Peyer's patch (tissue), 4 donors: ENCODE results near the gene TRIP6. TPM values are rescaled to one million over a fixed set of nuclear protein-coding genes. Genes with fewer than 3 reads are reported as not detected.

Experiments used
- DNase-seq, 3 donors: peaks; one replicate each; pipeline ENCODE4 v3.0.0-alpha.2; 2017 to 2019
- H3K27ac ChIP-seq, 4 donors: fragments of 200-600 bp; sonication (generic); one replicate each; pipeline ENCODE4 v1.5.1; 2016 to 2019
- H3K27me3 ChIP-seq, 2 donors: fragments of 200-600 bp; sonication (generic); one replicate each; pipeline ENCODE4 v1.5.1; 2019
- H3K36me3 ChIP-seq, 3 donors: fragments of 200-600 bp; sonication (generic); one replicate each; pipeline ENCODE4 v1.5.1; 2016 to 2019
- H3K4me1 ChIP-seq, 4 donors: fragments of 200-600 bp; sonication (generic); one replicate each; pipeline ENCODE4 v1.5.1; 2016 to 2019
- H3K4me3 ChIP-seq, 4 donors: fragments of 200-600 bp; sonication (generic); 1 replicate in 3 of 4; 2 replicates in 1 of 4; pipeline ENCODE4 v1.5.1; 2016 to 2019; ENCODE audit warnings: mild to moderate bottlenecking in 1 of 4
- H3K9me3 ChIP-seq, 4 donors: fragments of 200-600 bp; sonication (generic); one replicate each; pipeline ENCODE4 v1.5.1; 2016 to 2019; ENCODE audit warnings: mild to moderate bottlenecking in 1 of 4
- POLR2A ChIP-seq, 2 donors: fragments of 450-650 bp; IDR thresholded peaks; one replicate each; pipeline ENCODE4 v1.5.1; 2017; ENCODE audit warnings: antibody characterized with exemption in 2 of 2, mild to moderate bottlenecking in 2 of 2, moderate library complexity in 2 of 2
- total RNA-seq, 4 donors: library from RNA; depleted of rRNA; stranded (reverse); fragments of >200 nt; gene quantifications; one replicate each; pipeline ENCODE4 v1.1.0, GENCODE V29; 2016
- TF ChIP-seq, protein P1 (sequence below), 6 experiments: fragments of 450-650 bp in 4 of 6; fragments of 200-600 bp in 2 of 6; sonication (generic) in 1 of 6; IDR thresholded peaks; one replicate each; pipeline ENCODE4 v1.5.1; 2017 to 2019; ENCODE audit warnings: antibody characterized with exemption in 6 of 6, mild to moderate bottlenecking in 3 of 6, moderate library complexity in 1 of 6

TRIP6 gene
- total RNA-seq, 4 donors from 2014 or later: 8.8 to 22.3 (median 15.4) TPM

DNA sequence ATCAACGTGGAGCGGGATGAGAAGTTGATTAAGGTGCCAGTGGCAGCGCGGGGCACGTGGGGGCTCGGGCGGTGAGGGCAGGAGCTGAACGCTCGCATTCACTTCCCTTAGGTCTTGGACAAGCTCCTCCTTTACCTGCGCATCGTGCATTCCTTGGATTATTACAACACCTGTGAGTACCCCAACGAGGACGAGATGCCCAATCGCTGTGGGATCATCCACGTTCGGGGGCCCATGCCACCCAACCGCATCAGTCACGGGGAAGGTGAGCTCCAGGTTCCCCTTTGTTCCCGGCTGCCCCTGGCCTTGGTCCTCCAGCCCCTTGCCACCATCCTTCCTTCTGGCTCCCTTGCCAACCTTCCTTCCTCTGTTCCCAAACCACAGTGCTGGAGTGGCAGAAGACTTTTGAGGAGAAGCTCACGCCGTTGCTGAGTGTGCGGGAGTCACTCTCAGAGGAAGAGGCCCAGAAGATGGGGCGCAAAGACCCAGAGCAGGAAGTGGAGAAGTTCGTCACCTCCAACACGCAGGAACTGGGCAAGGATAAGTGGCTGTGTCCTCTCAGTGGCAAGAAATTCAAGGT lies 19.8 kb downstream of the TRIP6 start:
- H3K9me3 ChIP-seq: no peaks in the 10 kb centered on the region
- no peaks in the 10 kb centered on the region for H3K27me3 ChIP-seq
- peak overlapping the region; percentile 58 to 85 (median 70) for H3K27ac ChIP-seq
- H3K36me3 ChIP-seq: peaks cover 0 to 66% (median 0%) of the 10 kb centered on the region in 3 donors
- TF ChIP-seq, protein P1, sequence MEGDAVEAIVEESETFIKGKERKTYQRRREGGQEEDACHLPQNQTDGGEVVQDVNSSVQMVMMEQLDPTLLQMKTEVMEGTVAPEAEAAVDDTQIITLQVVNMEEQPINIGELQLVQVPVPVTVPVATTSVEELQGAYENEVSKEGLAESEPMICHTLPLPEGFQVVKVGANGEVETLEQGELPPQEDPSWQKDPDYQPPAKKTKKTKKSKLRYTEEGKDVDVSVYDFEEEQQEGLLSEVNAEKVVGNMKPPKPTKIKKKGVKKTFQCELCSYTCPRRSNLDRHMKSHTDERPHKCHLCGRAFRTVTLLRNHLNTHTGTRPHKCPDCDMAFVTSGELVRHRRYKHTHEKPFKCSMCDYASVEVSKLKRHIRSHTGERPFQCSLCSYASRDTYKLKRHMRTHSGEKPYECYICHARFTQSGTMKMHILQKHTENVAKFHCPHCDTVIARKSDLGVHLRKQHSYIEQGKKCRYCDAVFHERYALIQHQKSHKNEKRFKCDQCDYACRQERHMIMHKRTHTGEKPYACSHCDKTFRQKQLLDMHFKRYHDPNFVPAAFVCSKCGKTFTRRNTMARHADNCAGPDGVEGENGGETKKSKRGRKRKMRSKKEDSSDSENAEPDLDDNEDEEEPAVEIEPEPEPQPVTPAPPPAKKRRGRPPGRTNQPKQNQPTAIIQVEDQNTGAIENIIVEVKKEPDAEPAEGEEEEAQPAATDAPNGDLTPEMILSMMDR (IDR thresholded peaks at IDR 0.05): no peak
- no peak for TF ChIP-seq POLR2A (IDR thresholded peaks at IDR 0.05)
- peaks cover 7 to 37% (median 32%) of the 10 kb centered on the region in 4 donors for H3K4me1 ChIP-seq
- no peak overlapping the region for H3K4me3 ChIP-seq
- peak in 1 of 3 donors; percentile 46 for DNase-seq

DNA sequence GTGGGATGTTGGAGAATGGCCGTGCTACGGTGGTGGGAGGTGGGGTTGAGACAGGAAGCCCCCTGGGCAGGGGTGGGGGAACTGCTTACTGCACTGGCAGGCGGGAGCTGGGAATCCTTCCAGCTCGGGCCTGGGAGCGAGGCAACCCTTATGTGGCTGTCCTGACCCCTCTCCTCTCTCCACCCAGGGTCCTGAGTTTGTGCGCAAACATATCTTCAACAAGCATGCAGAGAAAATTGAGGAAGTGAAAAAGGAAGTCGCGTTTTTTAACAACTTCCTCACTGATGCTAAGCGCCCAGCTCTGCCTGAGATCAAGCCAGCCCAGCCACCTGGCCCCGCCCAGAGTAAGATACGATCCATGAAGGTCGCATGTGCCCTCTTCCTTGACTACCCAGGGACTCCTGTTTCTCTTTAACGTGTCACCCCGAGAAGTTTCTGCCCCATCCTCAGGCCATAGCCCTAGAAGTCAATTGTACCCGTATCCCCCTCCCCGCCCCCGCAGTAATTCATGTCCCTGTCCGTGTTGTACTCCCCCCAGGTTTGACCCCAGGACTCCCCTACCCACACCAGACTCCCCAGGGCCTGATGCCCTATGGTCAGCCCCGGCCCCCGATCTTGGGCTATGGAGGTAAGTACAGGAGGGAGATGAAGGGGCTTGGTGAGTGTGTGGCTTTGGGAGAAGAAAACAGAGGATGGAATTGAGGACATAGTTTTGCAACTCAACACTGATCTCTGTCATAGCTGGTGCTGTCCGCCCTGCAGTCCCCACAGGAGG lies 20.5 kb downstream of the TRIP6 start:
- Histone ChIP-seq H3K4me3 (peak overlapping the region in 1 of 4 donors; percentile 57), H3K4me1 (peaks cover 7 to 37% (median 32%) of the 10 kb centered on the region in 4 donors), H3K27ac (peak overlapping the region; percentile 58 to 85 (median 70)), H3K36me3 (peaks cover 0 to 59% (median 0%) of the 10 kb centered on the region in 3 donors), H3K9me3 (no peaks in the 10 kb centered on the region), H3K27me3 (no peaks in the 10 kb centered on the region)
- DNase-seq: peak in 2 of 3 donors; percentile 89
- TF ChIP-seq, protein P1 (IDR thresholded peaks at IDR 0.05): no peak
- no peak for TF ChIP-seq POLR2A (IDR thresholded peaks at IDR 0.05)

DNA sequence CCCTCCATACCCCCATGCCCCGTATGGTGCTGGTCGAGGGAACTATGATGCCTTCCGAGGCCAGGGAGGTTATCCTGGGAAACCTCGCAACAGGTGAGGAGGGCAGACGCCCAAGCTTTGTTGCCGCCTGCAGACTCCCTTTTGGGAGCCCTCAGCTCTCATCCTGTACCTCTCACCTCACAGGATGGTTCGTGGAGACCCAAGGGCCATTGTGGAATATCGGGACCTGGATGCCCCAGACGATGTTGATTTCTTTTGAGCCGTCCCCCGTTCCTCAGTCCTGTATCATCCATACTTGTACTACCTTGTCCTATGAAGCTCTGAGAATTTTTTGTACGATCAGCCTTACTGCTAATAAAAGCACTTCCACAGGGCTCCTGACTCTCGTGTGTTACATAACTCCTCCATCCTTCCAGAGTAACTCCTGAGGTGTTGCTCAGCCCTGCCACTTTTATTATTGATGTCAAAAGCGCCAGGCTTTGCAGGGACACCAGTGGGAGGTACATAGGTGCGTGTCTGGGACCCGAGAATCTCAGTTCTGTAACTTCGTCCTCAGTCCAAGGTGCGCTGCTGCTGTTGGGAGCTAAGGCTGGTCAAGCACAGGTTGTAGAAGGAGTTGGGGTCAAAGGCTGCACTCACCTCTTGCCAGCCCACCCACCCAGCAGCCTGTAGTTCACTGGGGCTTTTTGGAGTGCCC lies 21.3 kb downstream of the TRIP6 start:
- H3K4me1 ChIP-seq: peaks cover 7 to 37% (median 32%) of the 10 kb centered on the region in 4 donors
- DNase-seq: peak in 1 of 3 donors; percentile 61
- peak overlapping the region; percentile 57 to 78 (median 66) for H3K4me3 ChIP-seq
- H3K36me3 ChIP-seq: peaks cover 0 to 52% (median 0%) of the 10 kb centered on the region in 3 donors
- H3K27me3 ChIP-seq: no peaks in the 10 kb centered on the region
- peak overlapping the region; percentile 82 to 92 (median 87) for H3K27ac ChIP-seq
- no peaks in the 10 kb centered on the region for H3K9me3 ChIP-seq
- TF ChIP-seq POLR2A (IDR thresholded peaks at IDR 0.05): no peak
- TF ChIP-seq, protein P1 (IDR thresholded peaks at IDR 0.05): no peak

DNA sequence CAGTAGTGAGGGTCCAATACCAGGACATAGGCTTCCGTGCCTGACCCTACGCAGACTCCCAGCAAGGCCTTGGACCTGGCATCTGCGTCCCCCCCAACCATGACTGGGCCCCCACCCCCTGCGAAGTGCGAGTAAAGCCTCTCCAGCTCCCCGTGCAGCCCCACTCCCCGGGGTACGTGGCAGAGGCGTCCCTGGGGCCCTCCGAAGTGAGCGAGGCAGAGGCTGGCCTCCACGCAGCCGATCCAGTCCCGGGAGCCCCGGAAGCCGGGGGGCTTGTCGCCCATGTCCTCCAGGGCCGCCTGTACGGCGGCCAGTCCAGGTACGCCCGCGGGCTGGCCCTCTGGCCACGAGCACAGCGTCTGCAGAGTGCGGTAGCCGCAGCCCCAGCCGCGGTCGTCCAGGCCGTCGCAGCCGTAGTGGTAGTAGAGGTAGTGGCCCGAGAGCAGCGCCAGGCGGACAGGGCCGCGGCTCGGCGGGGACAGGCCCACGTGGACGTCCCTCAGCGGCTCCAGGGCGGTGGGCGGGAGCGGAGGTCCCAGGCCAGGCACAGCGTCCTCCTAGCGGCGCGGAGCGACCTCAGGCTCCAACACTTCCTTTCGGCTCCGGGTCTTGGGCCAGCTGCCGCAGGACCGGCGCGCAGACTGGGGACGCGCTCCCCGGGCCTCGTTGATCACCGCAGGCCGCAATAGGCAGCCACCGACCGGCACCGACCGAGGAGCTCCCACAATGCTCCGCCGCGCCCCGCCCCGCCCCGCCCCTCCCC lies 22.0 kb downstream of the TRIP6 start, which contains the start of gene UFSP1:
UFSP1 (minus strand) TSS at position 728 of the 763 bp plus-strand sequence; CDS start at position 284, 444 bp downstream.
- Histone ChIP-seq H3K27ac (peak within 1 kb of the TSS; percentile 82 to 92 (median 87)), H3K27me3 (no peaks in the 10 kb centered on the region), H3K4me1 (peaks cover 7 to 42% (median 32%) of the 10 kb centered on the region in 4 donors), H3K4me3 (peak within 1 kb of the TSS; percentile 57 to 78 (median 66)), H3K36me3 (peaks cover 0 to 45% (median 0%) of the 10 kb centered on the region in 3 donors), H3K9me3 (no peaks in the 10 kb centered on the region)
- TF ChIP-seq, protein P1 (IDR thresholded peaks at IDR 0.05): peak in 2 of 6 experiments; percentile 24 to 28
- TF ChIP-seq POLR2A (IDR thresholded peaks at IDR 0.05): no peak
- peak in 1 of 3 donors; percentile 59 for DNase-seq
